Activated naive CD8-positive, alpha-beta T cell treated with anti-CD3 and anti-CD28 coated beads, Interleukin-2, amount 10 ng/mL, durations not matched to agents 7 days and 5 days (primary cell): ENCODE data around the gene TGFB2. TPM values are rescaled to one million over a fixed set of nuclear protein-coding genes. Genes with fewer than 3 reads are reported as not detected.

ENCODE experiments used
- ATAC-seq: fragments of 150-1000 bp; cut with Tn5 transposase; one replicate; pipeline ENCODE4 v1.10.0; 2021; ENCODE audit warnings: low read depth, moderate library complexity
- POLR2A ChIA-PET: fragments of 350-600 bp; sonication (Branson Sonifier 250); formaldehyde crosslinking; loops from one replicate; lab custom pipeline; 2021; ENCODE audit warnings: antibody characterized with exemption; lab: Charles Lee
- DNase-seq: peaks from one replicate; pipeline ENCODE4 v3.0.0; 2021
- H3K27ac Mint-ChIP-seq: one replicate; pipeline ENCODE4 v1.8.0; 2022; ENCODE audit warnings: mild to moderate bottlenecking, mixed read lengths
- H3K27me3 Mint-ChIP-seq: one replicate; pipeline ENCODE4 v1.8.0; 2022; ENCODE audit warnings: mild to moderate bottlenecking, moderate library complexity, mixed read lengths
- H3K36me3 Mint-ChIP-seq: one replicate; pipeline ENCODE4 v1.8.0; 2021; ENCODE audit warnings: mild to moderate bottlenecking, mixed read lengths
- H3K4me1 Mint-ChIP-seq: one replicate; pipeline ENCODE4 v1.8.0; 2021; ENCODE audit warnings: mixed read lengths
- H3K4me3 Mint-ChIP-seq: one replicate; pipeline ENCODE4 v1.8.0; 2022; ENCODE audit warnings: mild to moderate bottlenecking, moderate library complexity, mixed read lengths
- H3K9me3 Mint-ChIP-seq: one replicate; pipeline ENCODE4 v1.8.0; 2021; ENCODE audit warnings: mixed read lengths
- total RNA-seq, 2 experiments: library from RNA; stranded (reverse); gene quantifications; one replicate each; pipeline ENCODE4 v1.2.3, GENCODE V29; 2021

Gene TGFB2
- total RNA-seq, 2 experiments from 2014 or later: not detected

GRCh38 chr1:218462587-218462986, 117.5 kb downstream of the TGFB2 start:
- Mint-ChIP-seq H3K4me1 (no peaks in the 10 kb centered on the region), H3K36me3 (no peaks in the 10 kb centered on the region), H3K27me3 (peaks cover 3% of the 10 kb centered on the region), H3K27ac (no peak overlapping the region), H3K9me3 (no peaks in the 10 kb centered on the region), H3K4me3 (no peak overlapping the region)
- POLR2A ChIA-PET: no interaction called here
- DNase-seq (no peak), ATAC-seq (no peak)

DNA sequence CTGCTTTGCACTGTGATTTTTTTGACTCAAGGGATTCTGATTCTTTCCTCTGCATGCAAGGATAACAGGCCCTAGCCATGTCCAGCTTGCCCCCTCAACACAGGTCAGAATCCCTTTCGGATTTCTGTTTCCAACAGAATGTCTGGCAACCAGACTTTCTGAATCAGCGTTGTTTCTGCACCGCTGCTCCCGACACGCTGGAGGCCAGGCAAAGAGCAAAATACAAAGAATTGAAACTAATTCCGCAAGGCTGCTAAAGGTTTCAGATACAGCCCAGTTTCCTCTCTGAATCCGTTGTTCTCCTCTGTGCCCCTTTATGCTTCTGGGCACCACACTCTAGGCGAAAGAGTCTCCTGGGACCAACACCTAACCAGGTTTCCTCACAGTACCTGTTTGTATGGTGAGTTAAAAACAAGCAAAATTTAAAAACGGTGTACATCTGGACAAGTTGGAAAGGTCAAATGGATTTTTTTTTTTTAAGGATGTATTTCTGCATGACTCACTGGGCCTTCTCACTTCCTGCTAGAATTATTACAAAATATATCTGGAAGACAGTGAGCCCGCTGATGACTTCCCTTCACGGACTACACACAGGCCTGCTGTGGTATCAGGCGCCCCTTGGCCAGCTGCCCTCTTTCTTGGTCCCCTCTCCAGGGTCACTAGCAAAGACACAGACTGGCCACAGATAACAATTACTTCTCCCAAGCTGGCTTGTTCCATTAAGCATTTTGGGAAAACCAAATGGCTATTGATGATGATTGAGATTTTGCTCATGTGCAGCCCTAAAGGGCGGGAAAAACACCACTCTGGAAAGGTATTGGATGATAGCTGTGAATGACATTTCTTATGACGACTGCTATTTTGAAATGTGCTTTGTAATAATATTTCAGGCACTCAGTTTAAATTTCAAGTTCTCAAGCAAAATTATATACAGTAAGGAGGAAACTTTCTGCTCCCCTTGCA, 118.3 kb downstream of the TGFB2 start:
- Mint-ChIP-seq H3K27ac (no peak overlapping the region), H3K27me3 (peaks cover 3% of the 10 kb centered on the region), H3K9me3 (no peaks in the 10 kb centered on the region), H3K4me1 (no peaks in the 10 kb centered on the region), H3K36me3 (no peaks in the 10 kb centered on the region), H3K4me3 (no peak overlapping the region)
- DNase-seq: no peak
- no peak for ATAC-seq
- POLR2A ChIA-PET: no interaction called here

DNA sequence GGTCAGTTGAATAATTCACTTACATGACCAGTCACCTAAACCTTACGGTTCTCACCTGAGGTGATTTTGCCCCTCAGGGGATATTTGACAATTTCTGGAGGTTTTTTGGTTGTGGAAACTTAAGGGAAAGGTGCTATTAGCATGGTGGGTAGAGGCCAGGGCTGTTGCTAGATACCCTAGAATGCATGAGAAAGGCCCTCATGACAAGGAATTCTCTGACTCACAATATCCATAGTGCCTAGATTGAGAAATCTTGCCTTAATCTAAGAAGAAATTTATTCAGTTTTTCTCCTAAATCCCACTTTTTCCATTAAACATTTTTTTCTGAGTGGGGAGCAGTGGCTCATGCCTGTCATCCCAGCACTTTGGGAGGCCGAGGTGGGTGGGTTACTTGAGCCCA, 119.7 kb downstream of the TGFB2 start:
- H3K4me3 Mint-ChIP-seq: no peak overlapping the region
- no peaks in the 10 kb centered on the region for H3K9me3 Mint-ChIP-seq
- POLR2A ChIA-PET: no interaction called here

DNA sequence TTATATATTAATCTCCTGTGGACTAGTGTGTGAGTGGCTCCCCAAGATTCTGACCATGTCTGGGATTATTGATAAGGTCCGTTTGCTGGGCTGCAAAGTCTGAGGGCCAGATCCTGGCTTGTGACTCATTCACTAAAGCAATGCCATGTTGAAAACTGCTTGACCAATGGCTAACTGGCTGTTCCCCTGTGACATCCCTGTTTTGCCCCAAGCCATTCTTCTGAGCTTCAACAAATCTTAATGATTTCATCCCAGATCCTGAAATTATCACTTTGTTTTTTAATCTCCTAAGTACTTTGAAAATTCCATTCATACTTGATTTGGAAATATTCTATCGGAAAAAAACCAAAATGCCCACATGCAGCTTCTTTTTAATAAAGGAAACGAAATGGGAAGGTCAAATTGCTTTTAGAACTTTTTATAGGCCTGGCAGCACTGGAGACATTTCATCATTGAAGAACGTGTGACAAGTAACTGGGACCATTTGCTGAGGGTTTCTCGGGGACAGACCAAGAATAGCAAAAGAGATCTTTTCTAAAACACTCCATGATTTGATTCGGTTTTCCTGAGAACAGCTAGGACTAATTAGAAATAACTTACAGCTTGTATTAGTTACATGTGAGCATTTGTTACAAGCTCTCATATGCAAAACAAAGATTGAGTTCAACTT, 121.3 kb downstream of the TGFB2 start:
- POLR2A ChIA-PET: no interaction called here
- Mint-ChIP-seq H3K4me3 (no peak overlapping the region), H3K27me3 (no peaks in the 10 kb centered on the region), H3K4me1 (no peaks in the 10 kb centered on the region), H3K27ac (no peak overlapping the region), H3K9me3 (no peaks in the 10 kb centered on the region), H3K36me3 (no peaks in the 10 kb centered on the region)
- DNase-seq: no peak
- no peak for ATAC-seq

More for the DNA sequence above, 119.7 kb downstream of the TGFB2 start:
- Mint-ChIP-seq H3K36me3 (no peaks in the 10 kb centered on the region), H3K27me3 (peaks cover under 1% of the 10 kb centered on the region), H3K4me1 (no peaks in the 10 kb centered on the region), H3K27ac (no peak overlapping the region)
- no peak for ATAC-seq
- DNase-seq: no peak

- Mint-ChIP-seq H3K4me3 (no peak overlapping the region), H3K9me3 (no peaks in the 10 kb centered on the region), H3K27ac (no peak overlapping the region), H3K4me1 (no peaks in the 10 kb centered on the region), H3K36me3 (no peaks in the 10 kb centered on the region), H3K27me3 (no peaks in the 10 kb centered on the region)
- ATAC-seq (no peak), DNase-seq (no peak)
- POLR2A ChIA-PET: no interaction called here
Observed at GRCh38 chr1:218467101-218468072, 122.3 kb downstream of the TGFB2 start.

DNA sequence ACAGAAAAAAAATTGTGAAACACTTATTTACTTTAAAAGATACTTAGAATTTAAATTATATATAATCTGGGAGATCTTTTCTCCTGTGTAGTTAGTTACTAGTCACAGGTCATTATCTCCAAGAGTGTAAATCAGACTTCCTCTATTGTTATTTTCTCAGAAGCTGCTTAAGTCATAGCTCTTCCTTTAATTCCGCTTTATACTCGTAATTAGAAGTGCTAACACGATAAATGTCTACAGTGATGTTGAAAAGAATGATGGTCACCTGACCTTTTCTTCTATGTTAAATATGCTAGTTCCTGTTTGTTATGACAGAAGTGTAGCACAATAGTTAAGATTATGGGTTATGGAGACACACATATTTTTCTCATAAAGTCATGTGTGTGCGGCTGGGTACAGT, 123.6 kb downstream of the TGFB2 start:
- H3K27ac Mint-ChIP-seq: no peak overlapping the region
- POLR2A ChIA-PET: no interaction called here
- ATAC-seq: no peak
- H3K4me1 Mint-ChIP-seq: peaks cover 6% of the 10 kb centered on the region
- H3K36me3 Mint-ChIP-seq: no peaks in the 10 kb centered on the region
- no peak overlapping the region for H3K4me3 Mint-ChIP-seq
- H3K27me3 Mint-ChIP-seq: no peaks in the 10 kb centered on the region
- H3K9me3 Mint-ChIP-seq: no peaks in the 10 kb centered on the region
- no peak for DNase-seq

GRCh38 chr1:218472885-218473284, 127.7 kb downstream of the TGFB2 start:
- peaks cover 11% of the 10 kb centered on the region for H3K4me1 Mint-ChIP-seq
- no peak overlapping the region for H3K27ac Mint-ChIP-seq

GRCh38 chr1:218473522-218473921, 128.4 kb downstream of the TGFB2 start:
- no peaks in the 10 kb centered on the region for H3K27me3 Mint-ChIP-seq

More at GRCh38 chr1:218472885-218473284, 127.7 kb downstream of the TGFB2 start:
- ATAC-seq (no peak), DNase-seq (no peak)
- Mint-ChIP-seq H3K27me3 (no peaks in the 10 kb centered on the region), H3K9me3 (no peaks in the 10 kb centered on the region), H3K36me3 (no peaks in the 10 kb centered on the region), H3K4me3 (no peak overlapping the region)
- POLR2A ChIA-PET: no interaction called here

GRCh38 chr1:218474128-218474527, 129.0 kb downstream of the TGFB2 start:
- DNase-seq: no peak
- peaks cover 11% of the 10 kb centered on the region for H3K4me1 Mint-ChIP-seq
- H3K9me3 Mint-ChIP-seq: no peaks in the 10 kb centered on the region
- H3K4me3 Mint-ChIP-seq: no peak overlapping the region
- H3K36me3 Mint-ChIP-seq: no peaks in the 10 kb centered on the region
- ATAC-seq: no peak
- POLR2A ChIA-PET: no interaction called here
- H3K27me3 Mint-ChIP-seq: no peaks in the 10 kb centered on the region
- H3K27ac Mint-ChIP-seq: no peak overlapping the region

More at GRCh38 chr1:218473522-218473921, 128.4 kb downstream of the TGFB2 start:
- Mint-ChIP-seq H3K4me3 (no peak overlapping the region), H3K27ac (no peak overlapping the region), H3K9me3 (no peaks in the 10 kb centered on the region), H3K36me3 (no peaks in the 10 kb centered on the region), H3K4me1 (peaks cover 11% of the 10 kb centered on the region)
- DNase-seq: no peak
- ATAC-seq: peak; percentile 33
- POLR2A ChIA-PET: no interaction called here

- no peak overlapping the region for H3K4me3 Mint-ChIP-seq
Observed at GRCh38 chr1:218475275-218475674, 130.1 kb downstream of the TGFB2 start.

DNA sequence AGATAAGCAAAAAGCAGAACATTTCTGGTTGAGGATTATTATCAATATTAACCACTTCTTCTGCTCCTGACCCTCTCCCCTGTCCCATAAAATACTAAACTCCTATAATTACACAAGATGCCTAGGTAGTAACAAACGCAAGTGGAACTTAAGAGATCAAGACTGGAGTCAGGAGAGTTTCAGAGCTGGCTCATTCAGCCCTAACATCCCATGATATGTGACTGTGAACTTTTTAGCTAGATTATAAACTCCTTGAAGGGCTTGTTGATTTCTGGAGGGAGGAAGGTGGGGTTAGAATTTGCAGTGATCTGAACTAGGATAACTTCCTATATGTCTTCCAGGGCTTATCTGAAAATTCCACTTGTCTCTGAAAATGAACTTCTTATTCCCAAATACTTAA, 130.6 kb downstream of the TGFB2 start:
- no peak for DNase-seq
- H3K36me3 Mint-ChIP-seq: no peaks in the 10 kb centered on the region
- no peak overlapping the region for H3K4me3 Mint-ChIP-seq
- POLR2A ChIA-PET: no interaction called here
- no peaks in the 10 kb centered on the region for H3K9me3 Mint-ChIP-seq
- H3K27ac Mint-ChIP-seq: no peak overlapping the region
- no peaks in the 10 kb centered on the region for H3K27me3 Mint-ChIP-seq
- ATAC-seq: no peak
- peaks cover 11% of the 10 kb centered on the region for H3K4me1 Mint-ChIP-seq

More at GRCh38 chr1:218475275-218475674, 130.1 kb downstream of the TGFB2 start:
- DNase-seq (no peak), ATAC-seq (no peak)
- Mint-ChIP-seq H3K36me3 (no peaks in the 10 kb centered on the region), H3K27me3 (no peaks in the 10 kb centered on the region), H3K4me1 (peaks cover 11% of the 10 kb centered on the region), H3K9me3 (no peaks in the 10 kb centered on the region), H3K27ac (no peak overlapping the region)
- POLR2A ChIA-PET: no interaction called here

- POLR2A ChIA-PET: no interaction called here
- DNase-seq (no peak), ATAC-seq (no peak)
- H3K4me1 Mint-ChIP-seq: peaks cover 11% of the 10 kb centered on the region
- H3K36me3 Mint-ChIP-seq: no peaks in the 10 kb centered on the region
- H3K27me3 Mint-ChIP-seq: no peaks in the 10 kb centered on the region
- no peak overlapping the region for H3K27ac Mint-ChIP-seq
- no peaks in the 10 kb centered on the region for H3K9me3 Mint-ChIP-seq
- H3K4me3 Mint-ChIP-seq: no peak overlapping the region
Observed at GRCh38 chr1:218476385-218476784, 131.2 kb downstream of the TGFB2 start.

DNA sequence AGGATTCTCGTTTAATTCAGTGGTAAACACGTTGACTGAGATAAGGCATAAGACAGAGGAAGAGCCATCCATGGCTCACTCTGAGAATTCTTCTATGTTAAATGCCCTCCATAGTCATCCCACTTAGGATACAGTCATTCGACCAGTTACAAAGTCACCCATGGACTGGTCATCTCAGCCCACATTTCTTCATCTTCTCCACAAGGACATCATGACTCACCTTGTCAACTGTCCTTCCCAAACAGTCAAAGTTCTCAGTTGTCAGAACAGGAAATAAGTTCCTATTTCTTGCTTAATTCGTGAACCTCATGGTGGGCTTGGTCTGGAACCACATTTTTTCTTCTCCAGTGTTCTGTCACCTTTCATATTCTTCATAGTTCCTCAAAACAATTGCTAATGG, 133.2 kb downstream of the TGFB2 start:
- ATAC-seq (no peak), DNase-seq (no peak)
- Mint-ChIP-seq H3K9me3 (no peaks in the 10 kb centered on the region), H3K27me3 (no peaks in the 10 kb centered on the region), H3K27ac (no peak overlapping the region), H3K36me3 (no peaks in the 10 kb centered on the region), H3K4me3 (no peak overlapping the region), H3K4me1 (peaks cover 8% of the 10 kb centered on the region)
- POLR2A ChIA-PET: no interaction called here
